Esophagus squamous epithelium (tissue), 5 donors: ENCODE data around the gene WNT7B. TPM values are rescaled to one million over a fixed set of nuclear protein-coding genes. Genes with fewer than 3 reads are reported as not detected.

Experiments
- DNase-seq: peaks from one replicate; lab custom pipeline; 2025; lab: John Stamatoyannopoulos, UW
- H3K27ac ChIP-seq, 4 donors: fragments of 200-600 bp; sonication (generic); one replicate each; pipeline ENCODE4 v1.5.1; 2016 to 2019; ENCODE audit warnings: mild to moderate bottlenecking in 1 of 4
- H3K27me3 ChIP-seq, 4 donors: fragments of 200-600 bp; sonication (generic); 1 replicate in 3 of 4; 2 replicates in 1 of 4; pipeline versions ENCODE4 v1.5.1 to v1.6.0; 2017 to 2021; ENCODE audit warnings: antibody characterized with exemption in 1 of 4
- H3K36me3 ChIP-seq, 3 donors: fragments of 200-600 bp; sonication (generic); one replicate each; pipeline ENCODE4 v1.5.1; 2016 to 2019
- H3K4me1 ChIP-seq, 3 donors: fragments of 200-600 bp; sonication (generic); one replicate each; pipeline ENCODE4 v1.5.1; 2017 to 2019
- H3K4me3 ChIP-seq, 4 donors: fragments of 200-600 bp; sonication (generic); 1 replicate in 3 of 4; 2 replicates in 1 of 4; pipeline ENCODE4 v1.5.1; 2016 to 2019; ENCODE audit warnings: mild to moderate bottlenecking in 2 of 4, moderate library complexity in 1 of 4
- H3K9me3 ChIP-seq, 3 donors: fragments of 200-600 bp; sonication (generic); one replicate each; pipeline ENCODE4 v1.5.1; 2016 to 2019
- POLR2A ChIP-seq, 4 donors: fragments of 450-650 bp; IDR thresholded peaks; one replicate each; pipeline ENCODE4 v1.6.1; 2017; ENCODE audit warnings: antibody characterized with exemption in 4 of 4, mild to moderate bottlenecking in 4 of 4, moderate library complexity in 3 of 4
- WGBS, 2 donors: methylation state at CpG; one replicate each; pipeline ENCODE4 v1.1.5; 2018; 5-methylcytosine and 5-hydroxymethylcytosine counted together
- intact Hi-C: fragments of 100-400 bp; cut with DNase I; formaldehyde crosslinking; loops from one replicate; pipeline ENCODE4 v1.15.0; 2022
- total RNA-seq, 4 donors: library from RNA; depleted of rRNA; stranded (reverse); fragments of >200 nt; gene quantifications; one replicate each; pipeline ENCODE4 v1.1.0, GENCODE V29; 2016
- TF ChIP-seq, protein P1 (sequence below), 6 experiments: fragments of 450-650 bp in 4 of 6; fragments of 200-600 bp in 2 of 6; sonication (generic) in 2 of 6; IDR thresholded peaks; one replicate each; pipeline ENCODE4 v1.5.1; 2016 to 2019; ENCODE audit warnings: antibody characterized with exemption in 6 of 6, mild to moderate bottlenecking in 4 of 6, moderate library complexity in 4 of 6
- donor health status: DM: yes; HTN: yes; CAD: no.

The WNT7B gene
- total RNA-seq, 4 donors from 2014 or later, result 10.6 to 27.0 (median 16.1) TPM

DNA sequence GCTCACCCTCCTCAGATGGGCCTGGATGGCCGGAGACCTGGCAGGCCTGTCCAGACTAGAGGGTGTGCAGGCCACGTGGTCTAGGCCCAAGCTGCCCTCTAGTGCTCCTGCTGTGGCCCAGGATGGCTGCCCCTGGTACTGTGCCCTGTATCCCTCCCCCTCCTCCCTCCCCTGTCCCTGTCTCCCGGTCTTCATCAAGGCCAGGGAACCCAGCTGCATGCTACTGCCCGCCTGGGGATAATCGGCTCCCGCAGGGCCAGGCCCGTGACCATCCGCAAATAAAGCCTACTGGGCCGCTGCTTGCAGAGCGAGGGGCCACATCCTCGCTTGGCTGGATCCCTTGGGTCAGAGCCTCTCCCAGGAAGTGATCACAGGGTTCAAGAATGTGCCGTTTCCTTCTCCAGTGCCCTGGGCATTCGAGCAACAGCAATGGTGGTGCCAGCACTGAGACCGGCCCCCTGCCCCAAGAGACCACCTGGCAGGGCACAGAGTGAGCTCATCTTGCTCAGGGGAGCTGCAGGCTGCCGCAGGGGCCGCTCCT, 51.1 kb downstream of the WNT7B start:
- H3K27me3 ChIP-seq, result peaks cover 0 to 5% (median 0%) of the 10 kb centered on the region in 4 donors
- H3K9me3 ChIP-seq, result no peaks in the 10 kb centered on the region
- no peak for DNase-seq
- peaks cover 0 to 7% (median 0%) of the 10 kb centered on the region in 3 donors for H3K4me1 ChIP-seq
- H3K4me3 ChIP-seq, result no peak overlapping the region
- WGBS, 2 donors, result 80% methylated on average over 2 of the region's 16 CpGs; no CpG with 5 or more reads in 1 of the 2 donors
- no peak for TF ChIP-seq POLR2A (IDR thresholded peaks at IDR 0.05)
- TF ChIP-seq, protein P1, sequence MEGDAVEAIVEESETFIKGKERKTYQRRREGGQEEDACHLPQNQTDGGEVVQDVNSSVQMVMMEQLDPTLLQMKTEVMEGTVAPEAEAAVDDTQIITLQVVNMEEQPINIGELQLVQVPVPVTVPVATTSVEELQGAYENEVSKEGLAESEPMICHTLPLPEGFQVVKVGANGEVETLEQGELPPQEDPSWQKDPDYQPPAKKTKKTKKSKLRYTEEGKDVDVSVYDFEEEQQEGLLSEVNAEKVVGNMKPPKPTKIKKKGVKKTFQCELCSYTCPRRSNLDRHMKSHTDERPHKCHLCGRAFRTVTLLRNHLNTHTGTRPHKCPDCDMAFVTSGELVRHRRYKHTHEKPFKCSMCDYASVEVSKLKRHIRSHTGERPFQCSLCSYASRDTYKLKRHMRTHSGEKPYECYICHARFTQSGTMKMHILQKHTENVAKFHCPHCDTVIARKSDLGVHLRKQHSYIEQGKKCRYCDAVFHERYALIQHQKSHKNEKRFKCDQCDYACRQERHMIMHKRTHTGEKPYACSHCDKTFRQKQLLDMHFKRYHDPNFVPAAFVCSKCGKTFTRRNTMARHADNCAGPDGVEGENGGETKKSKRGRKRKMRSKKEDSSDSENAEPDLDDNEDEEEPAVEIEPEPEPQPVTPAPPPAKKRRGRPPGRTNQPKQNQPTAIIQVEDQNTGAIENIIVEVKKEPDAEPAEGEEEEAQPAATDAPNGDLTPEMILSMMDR (IDR thresholded peaks at IDR 0.05), result no peak
- intact Hi-C loops, result no loop called here
- H3K36me3 ChIP-seq, result peaks cover 0 to 50% (median 0%) of the 10 kb centered on the region in 3 donors
- no peak overlapping the region for H3K27ac ChIP-seq

DNA sequence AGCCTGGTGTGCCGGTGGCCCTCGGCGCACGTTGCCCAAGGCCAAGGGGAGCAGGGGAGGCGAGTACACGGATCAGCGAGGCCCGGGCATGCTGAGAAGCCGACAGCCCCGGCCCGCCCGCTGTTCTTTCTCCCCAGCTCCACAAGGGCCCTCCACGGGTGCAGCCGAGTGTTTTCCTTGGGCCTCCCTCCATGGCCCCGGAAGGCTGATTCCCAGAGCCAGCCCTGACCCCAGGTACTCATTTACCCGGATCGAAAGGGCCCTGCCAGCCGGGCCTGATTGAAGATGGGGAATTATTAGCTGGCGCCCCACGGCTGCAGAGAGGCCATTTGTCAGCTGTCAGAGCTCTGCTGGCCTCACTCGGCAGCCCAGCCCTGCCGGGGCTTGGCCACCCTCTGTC, 53.1 kb downstream of the WNT7B start:
- intact Hi-C loops, result no loop called here
- H3K9me3 ChIP-seq, result no peaks in the 10 kb centered on the region
- H3K27ac ChIP-seq, result no peak overlapping the region
- TF ChIP-seq, protein P1 (IDR thresholded peaks at IDR 0.05), result no peak
- no peak for TF ChIP-seq POLR2A (IDR thresholded peaks at IDR 0.05)
- H3K4me3 ChIP-seq, result no peak overlapping the region
- peaks cover 0 to 36% (median 0%) of the 10 kb centered on the region in 3 donors for H3K36me3 ChIP-seq
- WGBS, 2 donors, result 37 to 87% methylated on average over 3 to 7 of the region's 22 CpGs
- peaks cover 0 to 4% (median 0%) of the 10 kb centered on the region in 4 donors for H3K27me3 ChIP-seq
- H3K4me1 ChIP-seq, result peaks cover 9 to 23% (median 9%) of the 10 kb centered on the region in 3 donors
- DNase-seq, result no peak

DNA sequence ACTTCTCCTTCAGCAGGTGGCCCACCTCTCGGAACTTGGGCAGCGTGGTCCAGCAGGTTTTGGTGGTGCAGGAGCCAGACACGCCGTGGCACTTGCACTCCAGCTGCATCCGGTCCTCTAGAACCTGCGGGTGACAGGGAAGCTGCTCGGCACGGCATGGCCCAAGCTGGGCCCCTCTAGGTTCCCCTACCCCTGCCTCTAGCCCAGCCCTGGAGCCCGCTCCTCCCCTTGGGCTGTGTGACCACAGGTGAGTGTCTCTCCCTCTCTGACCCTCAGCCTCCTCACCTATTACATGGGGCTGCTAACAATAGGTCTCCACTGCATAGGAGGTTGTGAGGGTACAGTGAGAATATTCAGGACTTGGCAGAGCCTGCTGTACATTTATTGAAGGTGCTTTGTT, 53.8 kb downstream of the WNT7B start:
- Histone ChIP-seq H3K9me3 (no peaks in the 10 kb centered on the region), H3K27ac (no peak overlapping the region), H3K4me1 (peaks cover 9 to 29% (median 9%) of the 10 kb centered on the region in 3 donors), H3K27me3 (peaks cover 0 to 4% (median 0%) of the 10 kb centered on the region in 4 donors), H3K4me3 (no peak overlapping the region), H3K36me3 (peaks cover 0 to 30% (median 0%) of the 10 kb centered on the region in 3 donors)
- intact Hi-C loops, result no loop called here
- no peak for DNase-seq
- TF ChIP-seq, protein P1 (IDR thresholded peaks at IDR 0.05), result no peak
- no peak for TF ChIP-seq POLR2A (IDR thresholded peaks at IDR 0.05)
- WGBS, 2 donors, result 90 to 94% methylated on average over 2 to 7 of the region's 9 CpGs

DNA sequence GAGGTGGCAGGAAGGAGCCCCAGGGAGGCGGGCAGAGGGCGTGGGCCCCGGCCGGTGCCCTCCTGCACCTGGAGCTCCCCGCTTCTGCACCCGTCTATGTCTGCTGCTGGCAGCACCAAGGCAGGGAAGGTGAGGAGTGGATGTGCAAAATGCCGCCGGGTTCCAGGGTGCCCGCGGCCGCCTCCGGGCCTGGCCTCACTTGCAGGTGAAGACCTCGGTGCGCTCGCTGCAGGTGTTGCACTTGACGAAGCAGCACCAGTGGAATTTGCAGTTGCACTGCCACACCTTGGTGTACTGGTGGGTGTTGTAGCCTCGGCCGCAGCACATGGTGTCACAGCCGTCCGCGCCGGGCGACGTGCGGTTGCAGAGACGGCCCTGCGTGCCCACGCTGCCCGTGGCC, 54.3 kb downstream of the WNT7B start:
- Histone ChIP-seq H3K27ac (no peak overlapping the region), H3K4me1 (peaks cover 9 to 30% (median 9%) of the 10 kb centered on the region in 3 donors), H3K27me3 (peaks cover 0 to 4% (median 0%) of the 10 kb centered on the region in 4 donors), H3K4me3 (no peak overlapping the region), H3K36me3 (peaks cover 0 to 24% (median 0%) of the 10 kb centered on the region in 3 donors), H3K9me3 (no peaks in the 10 kb centered on the region)
- WGBS, 2 donors, result 90 to 100% methylated on average over 3 to 4 of the region's 29 CpGs
- intact Hi-C loops, result no loop called here
- TF ChIP-seq POLR2A (IDR thresholded peaks at IDR 0.05), result no peak
- TF ChIP-seq, protein P1 (IDR thresholded peaks at IDR 0.05), result no peak
- no peak for DNase-seq

DNA sequence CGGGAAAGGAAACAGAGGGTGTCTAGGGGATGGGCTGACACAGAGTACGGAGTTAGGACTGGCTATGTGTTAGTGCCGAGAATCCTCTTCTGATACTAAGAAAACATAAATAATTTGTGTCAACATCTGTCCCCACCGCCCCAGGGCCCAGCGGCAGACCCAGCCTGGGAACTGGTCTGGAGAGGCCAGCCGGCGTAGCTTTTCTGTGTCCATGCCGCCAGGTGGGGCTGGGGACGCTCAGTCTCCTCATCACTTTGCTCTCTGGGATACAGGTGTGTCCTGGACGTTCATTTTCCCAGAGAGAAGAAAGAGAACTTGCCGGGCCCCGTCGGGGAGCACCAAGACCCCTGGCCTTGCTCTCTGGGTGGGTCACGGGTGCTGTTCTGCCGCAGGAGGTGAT, 54.7 kb downstream of the WNT7B start:
- Histone ChIP-seq H3K4me1 (peaks cover 9 to 34% (median 9%) of the 10 kb centered on the region in 3 donors), H3K27ac (no peak overlapping the region), H3K4me3 (no peak overlapping the region), H3K36me3 (peaks cover 0 to 20% (median 0%) of the 10 kb centered on the region in 3 donors), H3K27me3 (peaks cover 0 to 4% (median 0%) of the 10 kb centered on the region in 4 donors), H3K9me3 (no peaks in the 10 kb centered on the region)
- no CpG with 5 or more reads among the region's 15 CpGs for WGBS, 2 donors
- DNase-seq, result no peak
- intact Hi-C loops, result no loop called here
- no peak for TF ChIP-seq POLR2A (IDR thresholded peaks at IDR 0.05)
- TF ChIP-seq, protein P1 (IDR thresholded peaks at IDR 0.05), result no peak
